SH-SY5Y (cell line): ENCODE results near the gene UMPS.

ENCODE experiments used
- GATA2 ChIP-seq: IDR thresholded peaks from 2 replicates; pipeline ENCODE4 v1.6.1; 2011; ENCODE audit warnings: mild to moderate bottlenecking, low read depth, low read length
- GATA3 ChIP-seq: IDR thresholded peaks from 2 replicates; pipeline ENCODE4 v1.6.1; 2011; ENCODE audit warnings: low read depth, mild to moderate bottlenecking, low read length, moderate library complexity

The UMPS gene

DNA sequence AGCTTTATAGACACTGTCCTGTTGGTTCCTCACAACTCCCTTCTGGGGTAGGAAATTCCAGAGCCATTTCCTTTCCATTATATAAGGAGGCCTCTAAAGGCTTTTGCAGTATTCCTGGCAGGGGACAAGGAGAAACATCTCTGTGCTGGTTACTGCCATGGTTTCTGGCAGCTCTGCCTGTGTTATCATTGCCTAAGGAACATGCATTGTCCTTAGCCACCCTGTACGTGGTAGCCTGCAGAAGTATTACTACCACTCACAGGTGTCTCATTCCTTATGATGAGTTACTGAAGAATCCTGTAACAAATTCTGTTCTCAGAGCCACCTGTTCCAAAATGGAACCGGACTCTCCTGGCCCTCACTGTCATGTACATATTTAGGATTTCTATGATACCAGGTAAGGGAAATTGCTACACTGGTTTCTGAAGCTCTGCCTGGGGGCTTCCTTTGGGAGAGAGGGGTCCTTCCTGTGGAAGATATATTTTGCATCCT is 58.0 kb downstream of the UMPS start:
- TF ChIP-seq GATA2, result no peak

DNA sequence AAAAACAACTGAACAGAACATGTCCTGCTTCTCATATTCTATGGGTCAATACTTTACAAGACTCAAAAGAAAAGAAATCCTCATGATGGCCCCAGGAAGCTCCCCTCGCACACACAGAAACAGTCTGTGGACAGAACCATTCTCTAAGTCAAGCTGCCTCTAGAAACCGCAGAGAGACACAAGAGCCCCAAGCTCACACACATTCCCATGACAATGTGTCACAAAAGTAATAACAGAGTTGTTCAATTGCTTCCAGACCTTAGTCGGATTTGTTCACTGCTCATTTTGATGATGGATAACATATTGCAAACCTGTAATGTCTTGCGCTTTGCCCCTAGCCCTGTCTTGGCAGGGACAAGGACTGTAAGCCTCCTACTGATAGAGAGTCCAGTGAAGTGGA is 60.9 kb downstream of the UMPS start:
- TF ChIP-seq GATA2 (no peak), GATA3 (no peak)

GRCh38 chr3:124791639-124792151 is 61.4 kb downstream of the UMPS start:
- TF ChIP-seq GATA2, result no peak
- no peak for TF ChIP-seq GATA3

- TF ChIP-seq GATA3, result no peak
- no peak for TF ChIP-seq GATA2
These were observed 62.2 kb downstream of the UMPS start for GRCh38 chr3:124792341-124793040.

GRCh38 chr3:124793054-124793739 is 62.9 kb downstream of the UMPS start:
- no peak for TF ChIP-seq GATA3
- no peak for TF ChIP-seq GATA2

- TF ChIP-seq GATA3 (no peak), GATA2 (no peak)
These were observed 66.2 kb downstream of the UMPS start for GRCh38 chr3:124796477-124796876.

GRCh38 chr3:124797426-124797945 is 67.2 kb downstream of the UMPS start:
- TF ChIP-seq GATA2, result no peak
- TF ChIP-seq GATA3, result no peak
